Right renal cortex interstitium (tissue), 3 donors: ENCODE measurements around the gene NXF3. TPM values are rescaled to one million over a fixed set of nuclear protein-coding genes. Genes with fewer than 3 reads are reported as not detected.
"Not testable (repeated sequence)": the region's sequence is repeated elsewhere in the genome, so short reads cannot be mapped to it uniquely, and the experiment has no call there.

ENCODE experiments used
- DNase-seq, 3 donors: peaks; one replicate each; pipeline ENCODE4 v3.0.0-alpha.2; 2013; ENCODE audit warnings: low read depth in 3 of 3, low spot score in 2 of 3
- polyA plus RNA-seq, 3 donors: library from polyadenylated mRNA; unstranded; fragments of 120-200 nt; gene quantifications; one replicate each; pipeline ENCODE4 v1.2.1, GENCODE V29; 2013; ENCODE audit not compliant: insufficient read length in 3 of 3

The NXF3 gene
- polyA plus RNA-seq, 3 donors = 0.14 to 0.18 TPM; not detected in 1

GRCh38 chrX:103052625-103053024 lies 40.3 kb downstream of the NXF3 start:
- DNase-seq = no peak

GRCh38 chrX:103051260-103051789 lies 41.6 kb downstream of the NXF3 start:
- no peak for DNase-seq

GRCh38 chrX:103033371-103033770 lies 59.6 kb downstream of the NXF3 start:
- not testable (repeated sequence) for DNase-seq

Other genes with a start within 250 kb of the NXF3 start
- gene RAB40AL, start 155.9 kb downstream of the NXF3 start, polyA plus RNA-seq = under 1 TPM in 1 of 3 donors, not detected in 2; 0.23 TPM
- 10 to 100 TPM; 52.6 to 79.0 (median 72.5) TPM for gene BEX1, start 29.0 kb downstream of the NXF3 start, polyA plus RNA-seq
- 100 to 1,000 TPM; 175 to 185 (median 175) TPM for gene BEX4, start 122.0 kb upstream of the NXF3 start, polyA plus RNA-seq
- gene TCEAL8, start 162.0 kb upstream of the NXF3 start, polyA plus RNA-seq = 100 to 1,000 TPM; 163 to 171 (median 164) TPM
- 10 to 100 TPM; 14.7 to 17.3 (median 17.0) TPM for gene TCEAL5, start 183.6 kb upstream of the NXF3 start, polyA plus RNA-seq
- 10 to 100 TPM; 80.3 to 95.4 (median 92.9) TPM for gene BEX2, start 217.8 kb upstream of the NXF3 start, polyA plus RNA-seq
- 10 to 100 TPM; 36.7 to 48.4 (median 42.0) TPM for gene TCEAL7, start 237.1 kb upstream of the NXF3 start, polyA plus RNA-seq